NCI-H446 treated with DMSO at 0.1 percent for 48 hours (cell line): ENCODE data around the gene TPD52L2.
A peak's percentile ranks its signal among the peaks of the same experiment; 100 is the strongest.
"Not testable (repeated sequence)": the region's sequence is repeated elsewhere in the genome, so short reads cannot be mapped to it uniquely, and the experiment has no call there.

ENCODE experiments used
- DNase-seq: peaks from one replicate; lab custom pipeline; 2025; lab: John Stamatoyannopoulos, UW

The TPD52L2 gene

DNA sequence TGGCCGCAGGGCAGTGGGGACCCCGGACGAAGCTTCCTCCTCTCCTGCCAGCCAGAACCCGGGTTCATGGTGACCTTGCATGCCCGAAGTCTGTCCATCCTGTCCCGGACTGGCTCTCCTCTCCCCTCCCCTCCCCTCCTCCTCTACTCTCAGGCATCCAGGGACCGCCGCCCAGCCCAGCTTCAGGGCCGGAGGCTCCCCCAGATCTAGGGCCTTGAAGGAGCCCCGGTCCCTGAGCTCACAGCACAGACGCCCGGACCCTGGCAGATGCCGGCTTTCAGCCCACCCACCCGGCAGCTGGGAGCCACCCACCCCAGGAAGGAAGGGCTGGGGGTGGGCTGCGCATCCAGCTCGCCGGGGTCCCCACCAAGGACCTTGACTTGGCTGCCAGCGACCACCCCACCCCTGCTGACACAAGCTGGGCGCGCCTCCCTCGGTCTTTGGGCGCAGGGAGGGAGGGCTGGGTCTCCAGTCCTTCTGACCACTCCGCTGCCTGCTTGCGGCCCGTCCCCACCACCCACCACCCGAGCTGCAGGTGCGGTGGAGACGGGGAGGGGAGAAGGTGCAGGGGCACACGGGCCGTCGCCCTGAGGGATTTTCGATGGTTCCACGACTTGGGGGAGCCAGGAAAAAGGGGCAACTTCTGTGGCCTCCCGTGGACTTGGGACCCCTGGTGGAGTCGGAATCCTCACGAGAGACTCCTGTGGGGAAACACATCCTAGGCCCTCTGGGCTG lies 9.5 kb upstream of the TPD52L2 start:
- DNase-seq = no peak

DNA sequence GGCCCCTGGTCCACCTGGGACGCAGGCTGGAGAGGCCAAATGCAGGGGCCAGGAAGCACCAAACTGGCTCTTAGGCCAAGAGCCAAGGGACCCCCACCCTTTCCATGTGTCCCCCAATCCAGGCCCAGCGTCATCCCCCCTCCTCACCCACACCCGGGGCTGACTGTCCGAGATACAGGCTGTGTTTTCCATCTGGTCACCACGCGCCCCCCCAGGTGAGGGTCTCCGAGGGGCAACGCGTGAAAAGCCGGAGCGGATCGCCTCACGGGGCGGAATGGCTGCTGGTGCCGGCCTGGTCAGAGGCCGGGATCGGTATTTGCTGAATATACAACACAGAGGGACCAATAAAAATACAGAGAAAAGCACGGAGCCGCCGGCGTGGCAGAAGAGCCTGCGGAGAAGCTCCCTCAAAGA lies 9.0 kb upstream of the TPD52L2 start:
- no peak for DNase-seq

- no peak for DNase-seq
Measured at GRCh38 chr20:63857764-63858392, 7.2 kb upstream of the TPD52L2 start.

DNA sequence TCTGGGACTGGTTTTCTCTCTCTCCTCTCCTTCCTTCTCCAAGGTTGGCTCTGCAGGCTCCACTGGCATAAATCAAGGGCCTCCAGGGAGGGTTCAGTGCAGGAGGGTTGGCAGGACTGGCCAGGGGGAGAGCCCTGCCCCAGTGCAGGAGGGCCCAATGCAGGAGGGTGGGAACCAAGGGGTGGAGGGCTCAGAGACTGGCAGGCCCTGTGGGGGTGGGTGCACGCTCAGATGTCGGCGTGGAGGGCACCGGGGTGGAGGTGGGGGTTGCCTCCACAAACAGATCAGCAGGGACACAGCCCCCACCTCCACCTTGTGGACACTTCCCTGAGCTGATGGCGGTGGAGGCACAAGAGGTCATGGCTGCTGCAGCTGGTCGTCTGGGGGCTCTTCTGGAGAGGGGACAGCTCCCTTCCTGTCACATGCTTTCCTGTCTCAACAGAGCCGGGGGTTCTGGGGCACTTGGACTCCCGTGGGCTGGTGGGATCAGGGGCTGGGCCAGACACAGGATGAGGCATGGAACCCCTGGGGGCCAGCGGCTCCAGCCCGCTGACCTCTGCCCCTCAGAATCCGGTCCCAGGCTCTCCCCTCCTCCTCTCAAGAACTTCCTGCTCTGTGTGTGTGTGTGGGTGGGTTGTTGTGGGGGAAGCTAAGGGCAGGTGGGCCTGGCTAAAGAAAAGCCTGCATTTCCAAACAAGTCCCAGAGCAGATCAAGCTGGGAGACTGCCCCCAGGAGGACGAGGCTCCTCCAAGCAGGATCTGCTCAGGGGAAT lies 6.5 kb upstream of the TPD52L2 start:
- no peak for DNase-seq

GRCh38 chr20:63859166-63859699 lies 5.8 kb upstream of the TPD52L2 start:
- DNase-seq = no peak

GRCh38 chr20:63860325-63861051 lies 4.6 kb upstream of the TPD52L2 start:
- no peak for DNase-seq

DNA sequence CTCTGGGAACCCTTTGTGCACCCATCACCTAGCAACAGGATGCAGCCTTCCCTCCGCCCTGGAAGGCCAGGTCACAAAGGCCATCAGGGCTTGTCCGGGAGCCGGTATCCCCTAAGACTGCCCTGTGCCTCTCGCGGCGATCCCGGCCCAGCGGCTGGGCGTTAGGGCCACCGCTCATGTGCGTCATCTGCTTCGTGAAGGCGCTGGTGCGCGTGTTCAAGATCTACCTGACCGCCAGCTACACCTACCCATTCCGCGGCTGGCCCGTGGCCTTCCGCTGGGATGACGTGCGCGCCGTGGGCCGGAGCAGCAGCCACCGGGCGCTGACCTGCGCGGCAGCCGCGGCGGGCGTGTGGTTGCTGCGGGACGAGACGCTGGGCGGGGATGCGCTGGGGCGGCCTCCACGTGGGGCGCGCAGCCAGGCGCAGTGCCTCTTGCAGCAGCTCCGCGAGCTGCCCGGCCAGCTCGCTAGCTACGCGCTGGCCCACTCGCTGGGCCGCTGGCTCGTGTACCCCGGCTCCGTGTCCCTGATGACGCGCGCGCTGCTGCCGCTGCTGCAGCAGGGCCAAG lies 3.6 kb upstream of the TPD52L2 start, which contains the start of gene ABHD16B:
ABHD16B (plus strand) TSS at position 134 of the 570 bp plus-strand sequence; CDS start at position 177, 43 bp downstream.
- no peak for DNase-seq

GRCh38 chr20:63861981-63862901 lies 2.8 kb upstream of the TPD52L2 start:
- DNase-seq = no peak

GRCh38 chr20:63863021-63863797 lies 1.9 kb upstream of the TPD52L2 start:
- DNase-seq = no peak

DNA sequence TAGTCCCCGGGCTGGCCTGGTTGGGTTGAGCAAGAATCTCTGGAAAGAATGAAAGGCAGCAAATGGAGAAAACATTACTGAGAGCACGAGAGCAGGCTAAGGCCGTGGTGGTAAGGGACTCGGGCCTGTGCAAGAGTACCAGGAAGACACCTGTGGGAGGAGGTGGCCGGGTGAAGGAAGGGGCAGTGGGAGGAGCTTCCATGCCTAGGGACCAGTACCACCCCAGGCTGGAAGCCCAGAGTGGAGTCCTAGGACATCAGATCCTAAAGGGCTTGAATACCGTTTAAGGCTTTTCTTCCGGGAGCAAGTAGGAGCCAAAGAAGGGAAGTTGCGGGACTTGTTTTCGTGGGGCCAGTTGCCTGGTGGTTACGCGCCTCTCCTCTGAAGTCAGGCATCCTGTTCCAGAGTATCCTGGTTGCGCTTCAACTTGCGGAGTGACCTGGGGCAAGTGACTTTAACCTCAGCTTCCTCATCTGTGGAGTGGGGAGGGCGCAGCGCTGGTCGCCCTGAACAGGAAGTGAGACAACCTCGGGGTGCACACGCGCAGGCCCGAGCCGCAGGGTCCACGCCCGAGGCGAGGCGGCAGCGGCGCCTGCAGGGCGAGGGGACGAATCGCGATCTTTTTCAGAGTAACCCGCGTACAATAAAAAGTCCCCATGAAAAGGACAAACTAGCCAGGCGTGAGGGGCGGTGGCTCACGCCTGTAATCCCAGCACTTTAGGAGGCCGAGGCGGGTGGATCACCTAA lies 1.1 kb upstream of the TPD52L2 start:
- DNase-seq = peak; percentile 25

DNA sequence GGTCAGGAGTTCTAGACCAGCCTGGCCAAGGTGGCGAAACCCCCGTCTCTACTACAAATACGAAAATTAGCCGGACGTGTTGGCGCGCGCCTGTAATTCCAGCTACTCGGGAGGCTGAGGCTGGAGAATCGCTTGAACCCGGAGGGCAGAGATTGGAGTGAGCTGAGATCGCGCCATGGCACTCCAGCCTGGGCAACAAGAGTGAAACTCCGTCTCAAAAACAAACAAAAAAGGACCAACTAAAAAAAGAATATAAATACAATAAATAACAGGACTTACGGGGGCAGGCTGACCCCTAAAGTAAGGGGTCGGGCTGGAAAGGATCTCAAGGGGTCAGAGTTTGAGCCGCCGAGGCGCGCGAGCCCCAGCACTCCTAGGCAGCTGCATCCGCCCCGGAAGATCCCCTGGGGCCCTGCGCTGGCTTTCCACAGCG lies 509 bp upstream of the TPD52L2 start:
- DNase-seq = no peak

GRCh38 chr20:63867042-63867441 lies 2.0 kb downstream of the TPD52L2 start:
- not testable (repeated sequence) for DNase-seq

DNA sequence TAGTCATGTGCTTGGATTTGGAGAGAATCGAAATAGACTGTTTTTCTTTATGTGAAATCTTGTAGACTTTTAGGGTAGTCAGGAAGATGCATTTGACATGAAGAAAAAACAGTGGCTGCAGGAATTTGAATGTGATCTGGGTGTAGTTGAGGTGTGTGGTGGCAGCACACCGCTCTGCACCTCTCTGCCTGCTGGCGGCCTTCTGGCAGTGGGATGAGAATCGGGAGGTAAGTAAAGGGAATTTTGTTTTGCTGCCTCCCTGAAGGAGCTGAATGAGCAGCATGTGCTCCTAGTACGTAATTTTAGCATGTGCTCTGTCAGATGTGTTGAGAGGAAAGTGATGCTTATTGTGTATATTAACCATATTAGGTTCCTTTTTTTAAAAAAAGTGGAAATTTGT lies 3.2 kb downstream of the TPD52L2 start:
- DNase-seq = no peak

GRCh38 chr20:63873477-63873971 lies 8.5 kb downstream of the TPD52L2 start:
- no peak for DNase-seq

DNA sequence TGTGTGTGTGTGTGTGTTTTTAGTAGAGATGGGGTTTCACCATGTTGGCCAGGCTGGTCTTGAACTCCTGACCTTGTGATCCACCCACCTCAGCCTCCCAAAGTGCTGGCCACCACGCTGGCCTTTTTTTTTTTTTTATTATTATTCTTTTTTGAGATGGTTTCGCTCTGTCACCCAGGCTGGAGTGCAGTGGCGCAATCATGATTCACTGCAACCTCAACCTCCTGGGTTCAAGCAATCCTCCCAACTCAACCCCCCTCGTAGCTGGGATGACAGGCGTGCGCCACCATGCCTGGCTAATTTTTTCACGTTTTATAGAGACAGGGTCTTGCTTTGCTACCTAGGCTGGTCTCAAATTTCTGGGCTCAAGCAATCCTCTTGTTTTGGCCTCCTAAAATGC lies 9.2 kb downstream of the TPD52L2 start:
- not testable (repeated sequence) for DNase-seq

DNA sequence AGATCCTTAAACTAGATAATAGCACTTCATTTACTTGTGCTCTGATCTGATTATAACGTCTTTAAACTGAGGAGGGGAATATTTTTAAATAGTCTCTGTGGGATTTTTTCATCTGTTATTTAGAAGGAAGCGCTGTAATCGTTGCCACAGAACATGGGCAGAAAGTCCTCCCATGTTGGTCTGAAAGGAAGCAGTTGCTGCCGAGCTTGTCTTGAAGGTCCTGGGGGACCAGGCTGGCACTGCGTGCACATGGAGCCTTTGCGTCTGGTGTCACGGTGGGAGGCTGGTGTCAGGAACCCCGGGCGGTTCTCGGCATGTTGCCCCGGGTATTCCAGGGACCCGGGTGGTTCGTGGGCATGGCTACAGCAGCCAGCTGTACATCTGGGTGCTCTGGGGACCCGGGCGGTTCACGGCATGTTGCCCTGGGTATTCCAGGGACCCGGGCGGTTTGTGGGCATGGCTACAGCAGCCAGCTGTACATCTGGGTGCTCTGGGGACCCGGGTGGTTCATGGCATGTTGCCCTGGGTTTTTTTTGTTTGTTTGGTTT lies 11.5 kb downstream of the TPD52L2 start:
- no peak for DNase-seq

GRCh38 chr20:63877755-63878470 lies 12.8 kb downstream of the TPD52L2 start:
- DNase-seq = no peak
